KMS-11 (cell line): Measurements from ENCODE around the gene LDB2.

Experiments
- H2AFZ ChIP-seq: fragments of 200-600 bp; sonication (generic); 2 replicates; pipeline ENCODE4 v1.6.1; 2016; ENCODE audit warnings: antibody characterized with exemption, mixed run types, low read depth
- H3K27ac ChIP-seq: fragments of 200-600 bp; sonication (generic); 2 replicates; pipeline ENCODE4 v1.6.1; 2016; ENCODE audit warnings: mild to moderate bottlenecking, mixed run types
- H3K27me3 ChIP-seq: fragments of 200-600 bp; sonication (generic); 2 replicates; pipeline ENCODE4 v1.6.1; 2017; ENCODE audit warnings: mild to moderate bottlenecking, low read depth, mixed run types, moderate library complexity; ENCODE audit not compliant: insufficient read depth
- H3K36me3 ChIP-seq: fragments of 200-600 bp; sonication (generic); 2 replicates; pipeline ENCODE4 v1.6.1; 2017; ENCODE audit warnings: mild to moderate bottlenecking, mixed run types; ENCODE audit not compliant: insufficient read depth
- H3K4me1 ChIP-seq: fragments of 200-600 bp; sonication (generic); 2 replicates; pipeline ENCODE4 v1.6.1; 2016; ENCODE audit warnings: mild to moderate bottlenecking, low read depth, mixed run types; ENCODE audit not compliant: poor library complexity, severe bottlenecking
- H3K4me2 ChIP-seq: fragments of 200-600 bp; sonication (generic); 2 replicates; pipeline ENCODE4 v1.7.0; 2016; ENCODE audit warnings: mild to moderate bottlenecking, mixed run types
- H3K4me3 ChIP-seq: fragments of 200-600 bp; sonication (generic); IDR thresholded peaks from 2 replicates; pipeline ENCODE4 v1.6.1; 2017; ENCODE audit warnings: low read depth, low read length, mixed read lengths; ENCODE audit not compliant: insufficient read depth
- H3K79me2 ChIP-seq: fragments of 200-600 bp; sonication (generic); 2 replicates; pipeline ENCODE4 v1.6.1; 2016; ENCODE audit warnings: low read depth, mixed run types; ENCODE audit not compliant: insufficient read depth
- H3K9ac ChIP-seq: fragments of 200-600 bp; sonication (generic); 2 replicates; pipeline ENCODE4 v1.6.1; 2016; ENCODE audit warnings: mild to moderate bottlenecking, mixed run types
- H4K20me1 ChIP-seq: fragments of 200-600 bp; sonication (generic); 2 replicates; pipeline ENCODE4 v1.6.1; 2016; ENCODE audit warnings: mild to moderate bottlenecking, mixed run types; ENCODE audit not compliant: insufficient read depth
- TF ChIP-seq, protein P1 (sequence below): fragments of 200-600 bp; sonication (generic); conservative IDR thresholded peaks from 2 replicates; pipeline ENCODE4 v1.6.1; 2017; ENCODE audit warnings: low read depth, mild to moderate bottlenecking, antibody characterized with exemption, low read length, moderate library complexity, mixed read lengths

The LDB2 gene

DNA sequence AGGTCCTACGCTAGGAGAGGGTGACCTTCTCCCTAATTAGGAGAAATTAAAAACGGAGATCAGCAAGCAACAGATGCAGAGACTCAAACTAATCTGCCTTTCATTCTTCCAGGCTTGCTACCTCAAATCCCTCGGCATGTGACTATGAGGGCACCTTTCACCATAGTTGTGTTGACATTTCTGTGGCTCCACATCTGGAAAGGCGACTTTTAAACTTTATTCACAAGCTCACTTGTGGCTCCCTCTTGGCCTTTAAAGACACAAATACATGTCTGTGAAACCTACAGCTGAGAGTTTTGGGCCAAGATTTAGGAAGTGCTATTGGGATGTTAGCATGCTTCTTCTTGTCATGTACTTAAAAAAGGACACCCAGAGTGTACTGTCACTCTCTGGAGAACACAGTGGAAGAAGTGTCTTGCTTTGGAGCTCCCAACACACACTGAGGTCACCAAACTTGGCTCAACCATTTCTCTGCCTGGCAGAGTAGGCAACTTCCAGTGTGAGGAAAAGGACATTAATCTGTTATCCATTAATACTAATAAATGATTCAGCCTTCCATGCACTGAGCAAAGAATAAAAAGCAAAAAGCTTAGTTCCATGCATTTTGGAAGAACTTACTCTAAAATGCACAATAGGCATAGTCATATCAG lies 60.1 kb downstream of the LDB2 start:
- Histone ChIP-seq H3K4me1 (no peaks in the 10 kb centered on the region), H3K27me3 (no peaks in the 10 kb centered on the region), H3K4me2 (no peak overlapping the region), H2AFZ (no peak overlapping the region), H3K27ac (no peak overlapping the region), H3K9ac (no peak overlapping the region), H3K36me3 (no peaks in the 10 kb centered on the region), H3K79me2 (no peaks in the 10 kb centered on the region), H4K20me1 (no peaks in the 10 kb centered on the region), H3K4me3 (no peak overlapping the region)
- TF ChIP-seq, protein P1, sequence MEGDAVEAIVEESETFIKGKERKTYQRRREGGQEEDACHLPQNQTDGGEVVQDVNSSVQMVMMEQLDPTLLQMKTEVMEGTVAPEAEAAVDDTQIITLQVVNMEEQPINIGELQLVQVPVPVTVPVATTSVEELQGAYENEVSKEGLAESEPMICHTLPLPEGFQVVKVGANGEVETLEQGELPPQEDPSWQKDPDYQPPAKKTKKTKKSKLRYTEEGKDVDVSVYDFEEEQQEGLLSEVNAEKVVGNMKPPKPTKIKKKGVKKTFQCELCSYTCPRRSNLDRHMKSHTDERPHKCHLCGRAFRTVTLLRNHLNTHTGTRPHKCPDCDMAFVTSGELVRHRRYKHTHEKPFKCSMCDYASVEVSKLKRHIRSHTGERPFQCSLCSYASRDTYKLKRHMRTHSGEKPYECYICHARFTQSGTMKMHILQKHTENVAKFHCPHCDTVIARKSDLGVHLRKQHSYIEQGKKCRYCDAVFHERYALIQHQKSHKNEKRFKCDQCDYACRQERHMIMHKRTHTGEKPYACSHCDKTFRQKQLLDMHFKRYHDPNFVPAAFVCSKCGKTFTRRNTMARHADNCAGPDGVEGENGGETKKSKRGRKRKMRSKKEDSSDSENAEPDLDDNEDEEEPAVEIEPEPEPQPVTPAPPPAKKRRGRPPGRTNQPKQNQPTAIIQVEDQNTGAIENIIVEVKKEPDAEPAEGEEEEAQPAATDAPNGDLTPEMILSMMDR, result no peak

DNA sequence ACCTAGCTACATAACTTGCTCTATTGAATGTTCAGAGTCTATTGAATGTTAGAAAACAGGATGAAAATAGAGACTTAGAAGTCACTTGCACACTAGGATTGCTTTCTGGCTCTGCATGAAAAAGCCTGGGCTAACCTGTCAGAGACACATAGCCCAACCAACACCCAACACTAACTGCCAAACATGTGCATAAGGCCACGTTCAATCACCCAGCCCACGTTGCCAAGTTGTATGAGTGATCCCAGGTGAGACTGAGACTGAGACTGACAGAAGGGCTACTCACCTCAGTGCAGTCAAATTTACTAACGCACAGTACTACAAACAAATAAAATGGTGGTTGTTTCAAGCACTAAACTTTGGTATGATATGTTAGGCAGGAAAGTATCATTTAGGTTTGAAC lies 61.0 kb downstream of the LDB2 start:
- no peak overlapping the region for H3K4me2 ChIP-seq
- no peak overlapping the region for H3K9ac ChIP-seq
- no peak overlapping the region for H3K4me3 ChIP-seq
- H2AFZ ChIP-seq, result no peak overlapping the region
- H3K27me3 ChIP-seq, result no peaks in the 10 kb centered on the region
- H3K4me1 ChIP-seq, result no peaks in the 10 kb centered on the region
- TF ChIP-seq, protein P1, result no peak
- H3K79me2 ChIP-seq, result no peaks in the 10 kb centered on the region
- no peaks in the 10 kb centered on the region for H4K20me1 ChIP-seq
- H3K27ac ChIP-seq, result no peak overlapping the region
- no peaks in the 10 kb centered on the region for H3K36me3 ChIP-seq

DNA sequence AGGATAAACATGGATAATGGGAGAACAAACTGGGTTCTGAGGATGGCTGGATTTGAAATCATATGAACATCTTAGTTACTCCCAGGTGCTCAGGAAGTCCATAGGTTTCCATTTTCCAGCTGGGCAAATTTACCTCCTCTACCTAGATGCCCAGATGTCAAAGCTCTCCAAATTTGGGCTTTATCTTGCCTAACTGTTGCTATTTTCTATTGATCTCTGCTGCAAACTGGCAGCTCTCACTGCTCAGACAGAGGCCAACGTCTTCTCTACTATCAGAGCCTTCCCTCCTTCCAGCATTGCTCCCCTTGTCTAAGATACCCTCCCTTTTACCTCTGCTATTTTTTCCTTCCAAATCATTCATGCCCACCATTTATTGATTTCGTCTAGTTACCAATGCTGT lies 62.1 kb downstream of the LDB2 start:
- Histone ChIP-seq H3K9ac (no peak overlapping the region), H2AFZ (no peak overlapping the region), H3K4me2 (no peak overlapping the region), H3K36me3 (no peaks in the 10 kb centered on the region), H3K4me3 (no peak overlapping the region), H3K27me3 (no peaks in the 10 kb centered on the region), H4K20me1 (no peaks in the 10 kb centered on the region), H3K4me1 (no peaks in the 10 kb centered on the region), H3K79me2 (no peaks in the 10 kb centered on the region), H3K27ac (no peak overlapping the region)
- TF ChIP-seq, protein P1, result no peak

DNA sequence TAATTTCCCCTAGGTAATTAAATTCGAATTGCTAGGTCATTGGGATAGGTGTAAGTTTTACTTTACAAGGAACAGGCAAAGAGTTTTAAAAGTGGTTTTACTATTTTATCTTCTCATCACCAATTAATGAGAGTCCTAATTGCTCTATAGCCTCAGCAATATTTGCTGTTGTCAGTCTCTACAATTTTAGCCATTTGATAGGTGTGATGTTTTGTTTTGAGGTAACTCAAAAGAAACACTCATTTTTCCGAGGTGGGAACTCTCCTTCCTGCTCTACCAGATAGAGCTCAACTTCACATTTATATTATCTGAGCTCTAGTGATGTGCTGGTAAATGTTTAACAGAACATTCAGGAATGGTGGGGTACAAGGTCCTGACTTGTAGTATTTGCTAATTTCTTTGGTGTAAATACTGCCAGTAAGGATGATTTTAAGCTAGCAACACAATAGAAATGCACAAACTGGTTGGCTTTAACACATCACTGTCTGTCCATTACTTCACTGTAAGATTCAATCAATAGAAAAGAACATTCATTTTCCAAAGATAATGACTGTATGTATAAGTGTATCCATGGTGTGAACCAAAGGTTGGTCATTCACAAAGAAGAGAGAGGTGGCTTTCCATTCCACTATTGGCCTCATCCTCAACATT lies 62.7 kb downstream of the LDB2 start:
- H3K36me3 ChIP-seq, result no peaks in the 10 kb centered on the region
- TF ChIP-seq, protein P1, result no peak
- H3K9ac ChIP-seq, result no peak overlapping the region
- no peak overlapping the region for H3K4me3 ChIP-seq
- H3K4me1 ChIP-seq, result no peaks in the 10 kb centered on the region
- no peaks in the 10 kb centered on the region for H4K20me1 ChIP-seq
- H3K27me3 ChIP-seq, result no peaks in the 10 kb centered on the region
- no peak overlapping the region for H3K27ac ChIP-seq
- H3K79me2 ChIP-seq, result no peaks in the 10 kb centered on the region
- H2AFZ ChIP-seq, result no peak overlapping the region
- H3K4me2 ChIP-seq, result no peak overlapping the region
